ENCODE measurements around the gene KYAT1. TPM values are rescaled to one million over a fixed set of nuclear protein-coding genes. Genes with fewer than 3 reads are reported as not detected.

Gene KYAT1
- total and polyA plus RNA-seq, 2 of the 13 experiments (the other 11 are each of a cell fraction or from before 2014, with no cell fraction given): 9.2 to 46.5 TPM

GRCh38 chr9:128829477-128830251 lies 52.1 kb downstream of the KYAT1 start, which contains the start of gene SPOUT1 (continued):
- TF ChIP-seq MIER3 (CRISPR knock-in tag; IDR thresholded peaks at IDR 0.05; ENCODE audit: borderline replicate concordance): peak; percentile 35; the same call in 1 of the 2 replicates
- TF ChIP-seq SMAD3 (CRISPR knock-in tag; IDR thresholded peaks at IDR 0.05): 0 out of 2 replicates have a peak, but pooled peaks have one; percentile 31
- TF ChIP-seq KLF15 (CRISPR knock-in tag; IDR thresholded peaks at IDR 0.05; ENCODE audit: borderline replicate concordance): no peak; the same call in 1 of the 2 replicates
- 0 out of 2 replicates have a peak, but pooled peaks have one; percentile 21 for TF ChIP-seq AHR (CRISPR knock-in tag; IDR thresholded peaks at IDR 0.05)
- peak; percentile 94 for TF ChIP-seq YY1 (IDR thresholded peaks at IDR 0.05; ENCODE audit: insufficient read depth, insufficient replicate concordance, low read depth, low read length)
- TF ChIP-seq TOE1 (CRISPR knock-in tag; IDR thresholded peaks at IDR 0.05): 0 out of 2 replicates have a peak, but pooled peaks have one; percentile 56
- peak; percentile 86; the same call in 1 of the 2 replicates for TF ChIP-seq ZFYVE20 (CRISPR knock-in tag; IDR thresholded peaks at IDR 0.05; ENCODE audit: borderline replicate concordance, low read depth)
- peak; percentile 85 for TF ChIP-seq ZFX (CRISPR knock-in tag; IDR thresholded peaks at IDR 0.05; ENCODE audit: low read depth)
- 0 out of 2 replicates have a peak, but pooled peaks have one; percentile 24 for TF ChIP-seq PHF21A (CRISPR knock-in tag; IDR thresholded peaks at IDR 0.05)
- 0 out of 2 replicates have a peak, but pooled peaks have one; percentile 53 for TF ChIP-seq ZNF777 (CRISPR knock-in tag; IDR thresholded peaks at IDR 0.05)
- TF ChIP-seq ZNF788 (CRISPR knock-in tag; IDR thresholded peaks at IDR 0.05; ENCODE audit: borderline replicate concordance): 0 out of 2 replicates have a peak, but pooled peaks have one; percentile 39
- no peak; the same call in 1 of the 2 replicates for TF ChIP-seq ZNF629 (CRISPR knock-in tag; conservative IDR thresholded peaks at IDR 0.05)
- 0 out of 2 replicates have a peak, but pooled peaks have one; percentile 29 for TF ChIP-seq HMG20B (CRISPR knock-in tag; conservative IDR thresholded peaks at IDR 0.05)
- TF ChIP-seq ZFP41 (CRISPR knock-in tag; IDR thresholded peaks at IDR 0.05; ENCODE audit: borderline replicate concordance): peak; percentile 76; the same call in 1 of the 2 replicates
- TF ChIP-seq SALL2 (CRISPR knock-in tag; IDR thresholded peaks at IDR 0.05): peak; percentile 97
- TF ChIP-seq DBP (CRISPR knock-in tag; IDR thresholded peaks at IDR 0.05; ENCODE audit: not compliant biosample characterization): peak; percentile 79
- peak; percentile 80; the same call in 1 of the 2 replicates for TF ChIP-seq NKX3-1 (CRISPR knock-in tag; IDR thresholded peaks at IDR 0.05)
- TF ChIP-seq ETV5 (CRISPR knock-in tag; IDR thresholded peaks at IDR 0.05; ENCODE audit: borderline replicate concordance): peak; percentile 76
- TF ChIP-seq RFXANK (CRISPR knock-in tag; IDR thresholded peaks at IDR 0.05): 0 out of 2 replicates have a peak, but pooled peaks have one; percentile 36
- TF ChIP-seq, protein P1, sequence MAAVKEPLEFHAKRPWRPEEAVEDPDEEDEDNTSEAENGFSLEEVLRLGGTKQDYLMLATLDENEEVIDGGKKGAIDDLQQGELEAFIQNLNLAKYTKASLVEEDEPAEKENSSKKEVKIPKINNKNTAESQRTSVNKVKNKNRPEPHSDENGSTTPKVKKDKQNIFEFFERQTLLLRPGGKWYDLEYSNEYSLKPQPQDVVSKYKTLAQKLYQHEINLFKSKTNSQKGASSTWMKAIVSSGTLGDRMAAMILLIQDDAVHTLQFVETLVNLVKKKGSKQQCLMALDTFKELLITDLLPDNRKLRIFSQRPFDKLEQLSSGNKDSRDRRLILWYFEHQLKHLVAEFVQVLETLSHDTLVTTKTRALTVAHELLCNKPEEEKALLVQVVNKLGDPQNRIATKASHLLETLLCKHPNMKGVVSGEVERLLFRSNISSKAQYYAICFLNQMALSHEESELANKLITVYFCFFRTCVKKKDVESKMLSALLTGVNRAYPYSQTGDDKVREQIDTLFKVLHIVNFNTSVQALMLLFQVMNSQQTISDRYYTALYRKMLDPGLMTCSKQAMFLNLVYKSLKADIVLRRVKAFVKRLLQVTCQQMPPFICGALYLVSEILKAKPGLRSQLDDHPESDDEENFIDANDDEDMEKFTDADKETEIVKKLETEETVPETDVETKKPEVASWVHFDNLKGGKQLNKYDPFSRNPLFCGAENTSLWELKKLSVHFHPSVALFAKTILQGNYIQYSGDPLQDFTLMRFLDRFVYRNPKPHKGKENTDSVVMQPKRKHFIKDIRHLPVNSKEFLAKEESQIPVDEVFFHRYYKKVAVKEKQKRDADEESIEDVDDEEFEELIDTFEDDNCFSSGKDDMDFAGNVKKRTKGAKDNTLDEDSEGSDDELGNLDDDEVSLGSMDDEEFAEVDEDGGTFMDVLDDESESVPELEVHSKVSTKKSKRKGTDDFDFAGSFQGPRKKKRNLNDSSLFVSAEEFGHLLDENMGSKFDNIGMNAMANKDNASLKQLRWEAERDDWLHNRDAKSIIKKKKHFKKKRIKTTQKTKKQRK (IDR thresholded peaks at IDR 0.05; ENCODE audit: low read length): no peak
- peak; percentile 76; the same call in 1 of the 2 replicates for TF ChIP-seq NFKB2 (CRISPR knock-in tag; IDR thresholded peaks at IDR 0.05; ENCODE audit: borderline replicate concordance)
- peak; percentile 83 for TF ChIP-seq MXD3 (CRISPR knock-in tag; IDR thresholded peaks at IDR 0.05)
- 0 out of 2 replicates have a peak, but pooled peaks have one; percentile 48 for TF ChIP-seq ZNF773 (CRISPR knock-in tag; IDR thresholded peaks at IDR 0.05; ENCODE audit: borderline replicate concordance)
- TF ChIP-seq ZNF724P (CRISPR knock-in tag; IDR thresholded peaks at IDR 0.05; ENCODE audit: borderline replicate concordance): peak; percentile 81; the same call in 1 of the 2 replicates
- 0 out of 2 replicates have a peak, but pooled peaks have one; percentile 33 for TF ChIP-seq NCOA1 (CRISPR knock-in tag; IDR thresholded peaks at IDR 0.05)
